Measurements from ENCODE around the gene LHX5. TPM values are rescaled to one million over a fixed set of nuclear protein-coding genes. Genes with fewer than 3 reads are reported as not detected.

LHX5 gene
- total RNA-seq, 4 donors from 2014 or later = not detected

- ATAC-seq (ENCODE audit: low FRiP score) = no peak
- no peak for DNase-seq (ENCODE audit: low spot score)
- TF ChIP-seq, protein P1, sequence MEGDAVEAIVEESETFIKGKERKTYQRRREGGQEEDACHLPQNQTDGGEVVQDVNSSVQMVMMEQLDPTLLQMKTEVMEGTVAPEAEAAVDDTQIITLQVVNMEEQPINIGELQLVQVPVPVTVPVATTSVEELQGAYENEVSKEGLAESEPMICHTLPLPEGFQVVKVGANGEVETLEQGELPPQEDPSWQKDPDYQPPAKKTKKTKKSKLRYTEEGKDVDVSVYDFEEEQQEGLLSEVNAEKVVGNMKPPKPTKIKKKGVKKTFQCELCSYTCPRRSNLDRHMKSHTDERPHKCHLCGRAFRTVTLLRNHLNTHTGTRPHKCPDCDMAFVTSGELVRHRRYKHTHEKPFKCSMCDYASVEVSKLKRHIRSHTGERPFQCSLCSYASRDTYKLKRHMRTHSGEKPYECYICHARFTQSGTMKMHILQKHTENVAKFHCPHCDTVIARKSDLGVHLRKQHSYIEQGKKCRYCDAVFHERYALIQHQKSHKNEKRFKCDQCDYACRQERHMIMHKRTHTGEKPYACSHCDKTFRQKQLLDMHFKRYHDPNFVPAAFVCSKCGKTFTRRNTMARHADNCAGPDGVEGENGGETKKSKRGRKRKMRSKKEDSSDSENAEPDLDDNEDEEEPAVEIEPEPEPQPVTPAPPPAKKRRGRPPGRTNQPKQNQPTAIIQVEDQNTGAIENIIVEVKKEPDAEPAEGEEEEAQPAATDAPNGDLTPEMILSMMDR (IDR thresholded peaks at IDR 0.05) = no peak
Observed at GRCh38 chr12:113413488-113413939, 58.2 kb downstream of the LHX5 start.

Other genes starting within 250 kb of the LHX5 start
- gene SLC8B1, start 136.8 kb downstream of the LHX5 start, total RNA-seq = 10 to 100 TPM; 22.7 to 59.3 (median 41.3) TPM
- 10 to 100 TPM; 26.4 to 50.2 (median 36.2) TPM for gene PLBD2, start 113.3 kb downstream of the LHX5 start, total RNA-seq
- 10 to 100 TPM in 1 of 4 donors, 1 to 10 TPM in 2, under 1 TPM in 1; 0.63 to 52.1 (median 3.3) TPM for gene SDS, start 68.0 kb downstream of the LHX5 start, total RNA-seq
- 1 to 10 TPM; 2.1 to 6.0 (median 4.1) TPM for gene SDSL, start 49.5 kb downstream of the LHX5 start, total RNA-seq